Stimulated activated naive CD4-positive, alpha-beta T cell (primary cell): Measurements from ENCODE around the gene CTSW.

Source experiments
- DNase-seq, 6 experiments: peaks; one replicate each; lab custom pipeline; 2025; lab: John Stamatoyannopoulos, UW

Gene CTSW

DNA sequence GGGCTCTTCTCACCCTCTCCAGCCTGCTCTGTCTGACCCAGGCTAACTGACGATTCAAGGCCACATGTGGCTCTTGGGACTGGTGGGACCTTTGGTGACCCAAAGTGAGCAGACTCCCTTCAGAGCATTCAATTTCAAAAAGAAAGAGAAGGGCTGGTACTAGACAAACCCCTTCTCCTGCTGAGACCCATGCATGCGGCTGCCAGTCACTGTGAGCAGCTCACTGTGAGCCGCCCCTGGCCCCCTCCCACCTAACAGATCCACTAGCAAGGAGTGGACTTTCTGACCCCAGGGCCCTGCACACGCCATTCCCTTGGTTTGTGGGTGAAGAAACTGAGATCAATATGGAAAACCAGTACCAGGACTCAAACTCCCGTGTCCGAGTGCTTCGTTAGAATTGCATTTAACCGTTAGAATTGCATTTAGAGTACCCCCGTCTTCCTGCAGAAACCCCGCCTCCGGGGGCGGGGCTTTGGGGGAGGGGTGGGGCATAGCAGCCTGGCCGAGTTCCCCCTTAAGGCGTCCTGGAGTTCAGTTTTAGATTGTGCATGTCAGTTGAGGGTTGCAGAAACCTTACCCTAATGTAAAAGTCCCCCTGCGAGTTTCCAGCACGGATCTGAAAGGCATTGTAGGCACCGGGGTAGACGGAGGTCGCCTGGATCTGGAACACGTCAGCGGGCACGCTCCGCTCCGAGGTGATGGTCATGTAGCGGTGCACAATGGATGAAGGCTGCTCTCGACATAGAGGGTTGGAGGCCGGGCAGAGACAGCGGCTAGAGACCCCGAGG is 12.2 kb upstream of the CTSW start:
- no peak for DNase-seq

DNA sequence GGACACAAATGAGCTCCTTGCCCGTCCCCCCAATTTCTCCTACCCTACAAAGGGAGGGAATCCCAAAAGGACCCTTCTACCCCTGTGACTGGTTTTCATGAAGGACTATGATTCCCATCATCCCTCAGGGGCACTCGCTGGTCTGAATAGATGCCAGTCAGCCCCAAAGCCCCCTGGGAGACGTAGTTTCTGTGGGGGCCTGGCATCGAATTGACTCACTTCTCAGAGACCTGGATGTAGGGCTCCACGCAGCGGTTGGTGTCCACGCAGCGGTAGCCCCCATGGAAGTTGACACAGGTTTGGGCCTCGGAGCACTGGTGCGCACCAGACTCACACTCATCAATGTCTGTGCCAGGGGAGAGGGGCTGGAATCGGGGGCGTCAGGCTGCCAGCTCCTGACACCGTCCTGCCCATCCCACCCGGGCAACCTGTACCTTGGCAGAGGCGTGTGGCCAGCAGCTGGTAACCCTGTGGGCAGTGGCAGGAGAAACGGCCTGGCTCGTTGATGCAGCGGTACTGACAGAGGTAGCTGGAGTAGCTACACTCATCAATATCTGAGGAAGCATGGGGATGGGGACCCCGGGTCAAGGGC is 11.5 kb upstream of the CTSW start:
- peak in 4 of 6 experiments; percentile 11 to 29 (median 24) for DNase-seq

DNA sequence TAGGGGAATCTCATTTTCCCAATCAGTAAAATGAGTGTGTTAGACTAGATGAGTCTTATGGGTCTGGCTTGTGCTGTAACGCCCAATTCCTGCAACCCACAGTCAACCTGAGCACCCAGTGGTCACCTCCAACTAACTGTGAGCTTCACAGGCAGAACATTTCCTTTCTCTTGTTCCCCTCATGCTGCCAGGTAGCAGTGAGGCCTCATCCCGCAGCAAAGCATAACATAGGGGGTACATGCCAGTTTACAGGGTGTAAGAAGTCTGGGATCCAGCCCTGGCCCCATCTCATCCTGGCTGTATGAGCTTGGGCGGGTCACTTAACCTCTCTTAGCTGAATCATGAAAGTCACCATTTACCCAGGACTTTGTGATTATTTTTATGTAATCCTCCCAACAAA is 10.7 kb upstream of the CTSW start:
- no peak for DNase-seq

DNA sequence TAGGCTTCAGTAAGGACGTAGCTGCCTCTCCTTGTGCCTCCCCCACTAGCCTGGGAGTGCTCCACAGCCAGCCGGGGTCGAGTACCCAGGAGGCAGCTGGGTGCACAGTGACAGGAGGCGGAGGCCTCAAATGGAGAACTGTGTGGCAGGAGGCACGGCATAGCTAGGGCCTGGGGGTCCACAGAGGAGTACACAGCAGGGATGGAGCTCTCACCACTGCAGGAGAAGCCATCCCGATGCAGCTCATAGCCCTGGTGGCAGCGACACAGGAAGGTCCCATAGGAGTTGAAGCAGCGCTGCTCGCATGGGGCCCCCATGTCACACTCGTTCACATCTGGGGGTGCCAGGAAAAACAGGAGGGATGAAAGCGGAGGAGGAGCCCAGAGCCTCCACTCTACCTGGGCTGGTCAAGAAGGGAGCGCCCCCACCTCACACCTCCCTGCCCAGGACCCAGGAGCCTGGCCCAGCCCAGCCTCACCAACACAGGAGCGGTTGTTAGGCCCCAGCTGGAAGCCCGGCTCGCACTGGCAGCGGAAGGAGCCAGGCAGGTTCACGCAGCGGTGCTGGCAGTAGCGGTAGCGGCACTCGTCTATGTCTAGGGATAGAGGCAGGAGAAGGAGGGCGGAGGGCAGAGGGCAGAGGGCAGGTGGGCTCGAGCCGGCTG is 9.9 kb upstream of the CTSW start:
- DNase-seq: no peak

DNA sequence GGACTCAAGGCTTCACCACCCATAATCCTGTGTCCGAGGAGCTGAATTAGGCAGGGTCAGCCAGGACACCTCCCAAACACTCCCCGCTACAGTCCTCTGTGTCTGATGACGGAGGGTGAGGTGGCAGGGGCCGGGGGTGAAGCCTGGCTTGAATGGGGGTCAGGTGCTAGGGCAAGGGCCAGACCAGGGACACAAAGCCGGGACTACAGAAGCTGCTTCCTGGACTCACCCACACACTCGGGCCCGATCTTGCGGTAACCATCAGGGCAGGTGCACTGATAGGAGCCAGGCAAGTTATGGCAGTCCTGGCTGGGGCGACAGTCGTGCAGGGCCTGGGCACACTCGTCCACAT is 9.4 kb upstream of the CTSW start:
- DNase-seq: no peak

DNA sequence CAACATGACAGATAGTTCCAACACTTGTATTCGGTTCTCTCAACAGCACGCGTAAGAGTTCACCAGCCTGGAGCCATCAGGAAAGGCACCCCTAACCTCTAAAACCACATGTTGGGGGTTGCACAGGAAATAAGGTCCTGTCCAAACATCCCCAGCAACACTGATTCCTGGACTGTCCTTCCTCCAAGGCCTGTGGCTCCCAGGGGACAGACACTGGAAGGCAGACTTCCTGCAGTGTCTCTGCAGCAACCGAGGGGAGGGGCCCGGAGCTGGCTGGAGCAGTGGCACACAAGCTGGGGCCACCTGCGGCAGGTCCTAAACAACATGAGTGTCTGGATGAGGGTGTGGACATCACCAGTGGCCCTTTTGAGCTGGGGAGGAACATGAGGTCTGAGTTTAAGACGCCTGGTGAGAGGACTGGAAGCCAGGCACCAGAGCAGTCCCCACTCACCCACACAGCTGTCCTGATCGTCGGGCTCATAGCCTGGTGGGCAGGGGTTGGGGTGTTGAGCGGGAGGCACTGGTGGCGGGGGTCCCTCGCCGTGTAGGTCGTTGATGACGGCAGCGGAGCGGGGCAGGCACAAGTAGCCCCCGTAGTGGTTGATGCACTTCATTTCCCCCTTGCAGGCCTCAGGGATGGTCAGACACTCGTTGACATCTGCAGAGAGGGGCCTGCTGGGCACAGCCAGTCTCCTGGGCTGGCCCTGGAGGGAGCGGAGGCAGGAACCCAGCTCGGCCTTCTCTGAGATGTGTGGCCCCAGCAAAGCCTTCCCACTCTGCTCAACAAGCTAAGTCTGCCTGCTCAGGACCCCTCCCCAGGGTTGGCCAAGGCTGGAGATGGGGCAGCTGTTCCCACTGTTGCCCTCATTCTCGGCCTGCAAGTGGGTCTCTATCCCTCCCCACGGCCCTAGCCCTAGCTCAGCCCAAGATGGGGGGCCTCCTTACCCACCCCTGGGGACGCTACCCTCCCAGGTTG is 8.6 kb upstream of the CTSW start:
- DNase-seq: no peak

DNA sequence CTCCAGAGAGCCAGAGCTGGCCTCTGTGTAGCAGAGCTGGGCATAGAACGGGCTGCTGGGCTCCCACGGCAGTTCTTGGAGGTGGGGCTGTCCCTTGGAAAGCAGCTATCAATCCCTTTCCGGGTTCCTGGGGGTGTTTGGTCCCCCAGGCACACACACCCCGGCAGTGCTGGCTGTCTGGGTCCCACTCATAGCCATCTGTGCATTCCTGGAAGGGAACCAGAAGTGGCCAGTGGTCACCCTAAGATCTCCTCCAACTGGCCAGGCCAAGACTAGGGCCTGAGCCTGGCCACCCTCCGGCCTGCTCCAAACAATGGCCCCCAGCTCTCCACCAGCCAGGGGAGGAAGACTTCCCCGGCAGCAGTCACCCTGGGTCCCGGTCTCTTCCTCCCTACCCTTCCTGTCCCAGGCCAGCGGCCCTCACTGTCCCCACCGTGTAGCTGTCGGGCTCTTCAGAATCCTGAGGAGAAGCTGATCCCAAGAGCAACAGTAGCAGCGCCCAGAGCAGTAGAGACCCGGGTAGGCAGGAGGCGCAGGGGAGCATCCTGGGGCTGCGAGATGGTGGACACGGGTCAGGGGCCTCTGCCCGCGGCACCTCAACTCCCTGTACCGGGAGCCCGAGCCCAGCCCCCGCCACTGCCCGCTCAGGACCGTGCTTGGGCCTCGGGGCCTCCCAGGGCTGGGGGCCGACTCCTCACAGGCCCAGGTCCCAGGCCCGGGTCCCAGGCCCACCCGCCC is 7.7 kb upstream of the CTSW start:
- no peak for DNase-seq

DNA sequence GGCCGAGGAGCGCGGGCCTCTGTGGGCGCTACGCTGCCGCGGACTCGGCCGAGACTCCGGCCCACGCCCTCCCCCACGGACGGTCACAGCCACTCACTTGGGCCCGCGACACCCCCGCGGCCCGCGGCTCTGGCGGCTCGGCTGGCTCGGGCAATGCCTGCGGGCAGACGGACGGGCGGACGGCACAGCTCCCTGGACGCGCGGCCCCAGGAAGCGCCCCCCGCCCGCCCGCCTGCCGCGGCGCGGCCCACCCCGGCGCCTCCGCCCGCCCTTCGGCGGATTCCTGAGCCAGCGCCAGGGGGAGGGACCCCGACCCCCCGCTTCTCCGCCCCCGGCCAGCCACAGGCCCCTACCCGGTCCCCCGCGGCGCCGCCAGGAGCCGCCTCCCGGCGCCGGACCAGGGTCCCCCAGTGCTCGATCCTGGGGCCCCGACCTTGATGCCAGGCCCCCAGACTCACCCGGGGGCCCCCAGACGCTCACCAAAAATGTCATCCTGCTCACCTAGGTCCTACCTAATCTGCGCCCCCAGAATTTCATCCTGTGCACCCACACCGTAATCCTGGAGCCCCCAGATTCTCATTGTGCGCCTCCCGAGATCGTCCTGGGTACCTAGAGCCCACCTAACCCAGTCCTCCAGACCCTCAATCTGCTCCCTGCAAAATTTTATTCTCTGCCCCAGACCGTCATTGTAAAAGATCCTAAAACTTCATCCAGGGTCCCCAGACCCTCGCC is 6.9 kb upstream of the CTSW start, which contains the start of gene EFEMP2:
Gene EFEMP2, minus strand, starts transcription at position 215 of the 732 bp plus-strand sequence. CDS start 446 bp downstream, outside the sequence.
- DNase-seq: no peak

DNA sequence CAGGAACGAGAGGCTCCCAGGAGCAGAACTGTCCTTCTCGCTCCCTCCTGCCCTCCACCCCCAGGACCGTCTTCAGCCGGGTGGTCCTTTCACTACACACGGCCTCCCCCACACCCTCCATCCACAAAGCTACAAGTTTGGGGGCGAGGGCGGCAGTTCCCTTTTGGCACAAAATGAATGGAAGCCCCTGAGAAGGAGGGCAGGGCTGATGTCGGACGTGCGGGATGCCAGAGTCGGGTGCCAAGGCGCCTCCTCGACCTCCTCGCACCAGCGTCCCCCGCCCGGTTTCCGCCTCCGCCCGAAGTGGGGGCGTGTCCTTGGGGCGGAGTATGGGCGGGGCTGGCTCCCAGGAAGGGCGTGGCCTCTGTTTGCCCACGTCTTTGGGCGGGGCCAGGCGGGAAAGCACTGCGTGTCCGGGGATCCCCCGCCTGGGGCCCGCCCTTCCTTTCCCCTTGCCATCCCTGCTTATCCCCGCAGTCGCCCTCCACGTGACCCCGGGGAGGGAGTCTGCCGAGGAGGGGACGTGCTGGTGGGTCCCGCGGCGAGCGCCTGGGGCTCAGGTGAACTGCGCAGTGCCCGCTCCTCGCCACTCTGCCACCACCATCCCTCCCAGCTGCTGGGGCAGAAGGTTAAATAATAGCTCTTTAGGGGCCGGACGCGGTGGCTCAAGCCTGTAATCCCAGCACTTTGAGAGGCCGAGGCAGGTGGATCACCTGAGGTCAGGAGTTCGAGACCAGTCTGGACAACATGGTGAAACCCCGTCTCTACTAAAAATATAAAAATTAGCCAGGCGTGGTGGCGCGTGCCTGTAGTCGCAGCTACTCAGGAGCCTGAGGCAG is 6.1 kb upstream of the CTSW start:
- peak; percentile 90 to 98 (median 96) for DNase-seq

DNA sequence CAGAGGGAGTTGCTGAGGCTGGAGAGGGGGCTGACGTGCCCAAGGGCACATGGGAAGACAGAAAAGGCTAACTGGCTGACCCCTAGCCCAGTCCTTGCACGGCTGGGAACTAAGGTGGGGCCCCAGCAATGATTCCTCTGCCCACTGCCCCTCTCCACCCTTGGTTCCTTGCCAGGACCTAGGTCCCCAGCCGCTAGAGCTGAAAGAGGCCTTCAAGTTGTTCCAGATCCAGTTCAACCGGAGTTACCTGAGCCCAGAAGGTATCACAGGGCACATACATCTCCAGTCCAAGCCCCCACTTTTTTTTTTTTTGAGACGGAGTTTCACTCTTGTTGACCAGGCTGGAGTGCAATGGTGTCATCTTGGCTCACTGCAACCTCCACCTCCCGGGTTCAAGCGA is 390 bp downstream of the CTSW start:
- no peak for DNase-seq

DNA sequence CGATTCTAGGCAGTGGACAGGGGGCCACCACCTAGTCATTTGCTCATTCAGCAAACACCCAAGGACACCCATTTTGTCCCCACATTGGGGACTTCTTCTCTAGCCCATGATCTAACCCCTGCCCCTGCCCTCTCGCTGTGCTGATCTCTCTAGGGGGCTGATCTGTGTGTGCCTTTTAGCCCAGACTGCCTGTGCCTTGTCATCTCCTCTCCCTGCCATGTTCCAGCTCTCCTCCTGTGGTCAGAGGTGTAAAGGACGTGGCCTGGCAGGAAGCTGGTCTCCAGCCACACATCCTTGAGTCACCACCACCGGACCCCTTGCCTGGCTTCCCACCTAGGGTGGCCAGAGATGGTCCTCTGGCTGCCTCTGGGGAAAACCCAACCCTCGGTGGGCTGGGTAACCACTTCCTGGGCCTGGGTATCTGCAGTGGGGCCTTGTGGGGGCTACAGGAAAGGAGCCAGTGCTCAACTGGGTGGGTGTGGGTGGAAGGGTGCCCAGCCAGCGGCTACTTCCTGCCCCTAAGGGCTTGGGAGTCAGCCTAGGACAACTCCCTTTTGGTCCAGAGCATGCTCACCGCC is 1.3 kb downstream of the CTSW start:
- DNase-seq: no peak

DNA sequence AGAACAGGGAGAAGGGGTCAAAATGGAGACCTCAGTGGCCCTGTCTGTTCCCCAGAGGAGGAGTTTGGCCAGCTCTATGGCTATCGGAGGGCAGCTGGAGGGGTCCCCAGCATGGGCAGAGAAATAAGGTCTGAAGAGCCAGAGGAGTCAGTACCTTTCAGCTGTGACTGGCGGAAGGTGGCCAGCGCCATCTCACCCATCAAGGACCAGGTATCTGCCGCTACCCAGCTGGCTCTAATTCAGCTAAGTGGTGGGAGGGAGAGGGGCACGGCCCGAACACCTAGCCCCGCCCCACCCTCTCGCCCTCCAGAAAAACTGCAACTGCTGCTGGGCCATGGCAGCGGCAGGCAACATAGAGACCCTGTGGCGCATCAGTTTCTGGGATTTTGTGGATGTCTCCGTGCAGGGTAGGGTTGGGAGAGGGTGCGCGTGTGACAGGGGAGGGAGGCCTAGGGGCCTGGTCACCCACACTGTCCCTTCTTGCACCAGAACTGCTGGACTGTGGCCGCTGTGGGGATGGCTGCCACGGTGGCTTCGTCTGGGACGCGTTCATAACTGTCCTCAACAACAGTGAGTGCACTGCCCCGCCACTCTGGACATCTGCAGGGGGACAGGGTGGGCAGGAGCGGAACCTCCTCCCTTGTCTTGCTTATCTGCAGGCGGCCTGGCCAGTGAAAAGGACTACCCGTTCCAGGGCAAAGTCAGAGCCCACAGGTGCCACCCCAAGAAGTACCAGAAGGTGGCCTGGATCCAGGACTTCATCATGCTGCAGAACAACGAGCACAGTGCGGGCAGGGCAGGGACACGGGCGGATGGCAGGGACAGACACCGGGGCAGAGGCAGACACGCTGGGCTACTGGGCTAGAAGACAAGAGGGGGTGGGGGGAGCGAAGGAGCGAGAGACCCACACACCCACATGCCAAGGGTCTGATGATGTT is 2.8 kb downstream of the CTSW start:
- DNase-seq: no peak

DNA sequence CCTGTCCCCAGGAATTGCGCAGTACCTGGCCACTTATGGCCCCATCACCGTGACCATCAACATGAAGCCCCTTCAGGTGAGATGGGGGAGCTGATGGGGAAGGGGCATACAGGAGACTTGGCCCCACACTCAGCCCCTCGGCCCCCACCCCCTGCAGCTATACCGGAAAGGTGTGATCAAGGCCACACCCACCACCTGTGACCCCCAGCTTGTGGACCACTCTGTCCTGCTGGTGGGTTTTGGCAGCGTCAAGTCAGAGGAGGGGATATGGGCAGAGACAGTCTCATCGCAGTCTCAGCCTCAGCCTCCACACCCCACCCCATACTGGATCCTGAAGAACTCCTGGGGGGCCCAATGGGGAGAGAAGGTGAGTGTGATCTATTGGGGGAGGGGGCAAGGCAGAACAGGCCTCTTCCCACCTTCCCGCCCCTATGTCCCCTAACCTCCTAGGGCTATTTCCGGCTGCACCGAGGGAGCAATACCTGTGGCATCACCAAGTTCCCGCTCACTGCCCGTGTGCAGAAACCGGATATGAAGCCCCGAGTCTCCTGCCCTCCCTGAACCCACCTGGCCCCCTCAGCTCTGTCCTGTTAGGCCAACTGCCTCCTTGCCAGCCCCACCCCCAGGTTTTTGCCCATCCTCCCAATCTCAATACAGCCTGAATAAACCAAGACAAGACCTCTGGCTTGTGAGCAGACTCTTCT is 3.6 kb downstream of the CTSW start:
- DNase-seq: no peak

DNA sequence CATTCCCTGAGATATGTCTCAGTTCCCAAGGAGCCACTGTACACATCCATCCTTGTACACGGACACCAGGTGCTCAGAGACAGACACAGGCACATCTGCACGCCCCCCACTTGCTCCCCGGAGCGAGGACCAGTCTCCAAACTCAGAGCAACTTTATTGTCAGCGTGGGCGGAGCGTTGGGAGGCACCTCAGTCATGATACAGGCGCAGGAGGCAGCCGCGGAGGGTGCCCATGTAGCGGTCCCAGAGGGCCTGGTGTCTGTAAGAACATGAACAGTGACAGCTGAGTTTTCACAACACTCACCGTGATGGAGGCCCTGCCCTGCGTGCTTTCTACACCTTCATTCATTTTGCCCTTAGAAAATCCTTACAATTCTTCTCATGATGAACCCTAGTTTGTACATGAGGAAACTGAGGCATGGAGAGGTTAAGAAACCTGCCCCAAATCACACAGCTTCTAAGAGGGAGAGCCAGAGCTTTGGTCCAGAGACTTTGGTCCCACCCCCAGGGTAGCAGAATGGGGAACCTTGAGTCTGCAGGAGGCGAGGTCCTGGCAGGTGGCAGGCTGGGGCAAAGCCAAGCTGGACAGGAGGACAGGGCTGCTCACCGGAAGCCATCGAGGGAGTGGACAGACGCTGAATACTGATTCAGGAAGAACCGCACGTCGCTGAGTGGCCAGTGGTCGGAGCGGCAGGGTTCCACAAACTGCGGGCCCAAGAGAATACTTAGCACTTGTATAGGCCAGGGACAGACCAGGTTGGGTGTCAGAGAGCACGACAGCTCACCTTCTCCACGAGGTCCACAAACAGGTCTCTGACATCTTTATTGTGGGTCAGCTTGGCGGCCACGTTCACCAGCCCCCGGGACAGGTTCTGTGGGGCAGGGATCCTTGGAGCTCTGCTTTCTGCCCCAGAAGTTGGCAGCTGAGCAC is 4.4 kb downstream of the CTSW start:
- no peak for DNase-seq

DNA sequence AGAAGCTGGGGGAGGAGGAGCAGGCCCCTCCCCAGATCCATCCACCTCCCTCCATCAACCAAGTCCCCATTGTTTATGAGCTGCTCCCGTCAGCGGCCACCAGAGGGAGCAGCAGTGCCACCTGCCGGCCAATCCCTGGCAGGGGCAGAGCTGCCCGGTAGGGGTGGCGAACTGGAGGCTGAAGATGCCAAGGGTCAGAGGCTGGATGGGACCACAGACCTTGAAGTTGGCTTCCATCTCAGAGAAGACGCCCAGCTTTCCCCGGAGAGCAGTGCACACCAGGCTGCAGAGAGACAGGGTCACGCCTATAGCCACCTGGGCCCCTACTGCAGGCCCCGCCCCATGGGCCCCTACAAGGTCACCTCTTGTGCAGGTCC is 5.1 kb downstream of the CTSW start:
- peak; percentile 51 to 84 (median 76) for DNase-seq

DNA sequence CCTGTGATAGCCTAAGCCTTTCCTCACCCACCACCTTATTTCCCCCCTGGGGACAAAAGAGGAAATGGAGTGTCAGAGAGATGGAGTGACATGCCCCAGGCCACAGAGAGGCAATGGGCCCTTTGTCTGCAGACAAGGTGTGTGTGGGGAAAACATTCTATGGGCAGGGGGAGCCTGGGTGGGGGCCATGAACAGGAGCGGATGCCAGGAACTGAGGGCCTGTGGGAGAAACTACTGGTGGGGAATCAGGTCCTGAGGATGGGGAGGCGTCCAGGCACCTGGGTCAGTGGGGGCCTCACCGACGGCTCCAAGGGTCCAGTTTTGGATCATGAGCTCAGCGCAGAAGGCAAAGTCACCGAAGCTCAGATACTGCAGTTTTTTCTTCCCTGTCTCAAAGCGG is 5.6 kb downstream of the CTSW start:
- DNase-seq: no peak
